IMR-90 (cell line): ENCODE results near the gene LGMN. TPM values are rescaled to one million over a fixed set of nuclear protein-coding genes. Genes with fewer than 3 reads are reported as not detected.

ENCODE experiments used
- ATAC-seq: fragments of 200-7000 bp; cut with Tn5 transposase; 2 replicates; pipeline ENCODE4 v1.9.1; 2020; ENCODE audit warnings: low read depth, mild to moderate bottlenecking, moderate library complexity
- BruUV-seq: library from RNA; stranded (reverse); fragments of 400-500 nt; replicated peaks from 2 replicates; lab custom pipeline; 2021; lab: Mats Ljungman, UMichigan
- CTCF ChIA-PET: fragments of 300-600 bp; formaldehyde crosslinking; extraction: SDS; loops from one replicate; lab custom pipeline; 2021; ENCODE audit warnings: antibody characterized with exemption; lab: Yijun Ruan, JAX
- POLR2A ChIA-PET: fragments of 300-600 bp; sonication (Branson Sonifier 250); formaldehyde crosslinking; loops from one replicate; lab custom pipeline; 2022; ENCODE audit warnings: antibody characterized with exemption; ENCODE audit not compliant: unreplicated experiment; lab: Charles Lee
- DNase-seq: peaks from one replicate; pipeline ENCODE4 v3.0.0; 2013
- H2AFZ ChIP-seq: replicated peaks from 2 replicates; pipeline ENCODE3; 2013; ENCODE audit warnings: low read length, mild to moderate bottlenecking; ENCODE audit not compliant: poor library complexity
- H2AK5ac ChIP-seq: 2 replicates; pipeline ENCODE4 v1.6.1; 2013; ENCODE audit warnings: low read depth, low read length, inconsistent platforms
- H2AK9ac ChIP-seq: replicated peaks from 2 replicates; pipeline ENCODE3; 2013; ENCODE audit warnings: mild to moderate bottlenecking, low read depth, low read length, moderate library complexity; ENCODE audit not compliant: poor library complexity
- H2BK120ac ChIP-seq: 2 replicates; pipeline ENCODE4 v1.6.1; 2013; ENCODE audit warnings: low read depth, low read length, inconsistent platforms
- H2BK15ac ChIP-seq: 3 replicates; pipeline ENCODE4 v1.6.1; 2013; ENCODE audit warnings: low read depth, low read length, inconsistent platforms
- H2BK20ac ChIP-seq: 2 replicates; pipeline ENCODE4 v1.6.1; 2013; ENCODE audit warnings: low read depth, mild to moderate bottlenecking, inconsistent platforms, low read length, moderate library complexity
- H2BK5ac ChIP-seq: 2 replicates; pipeline ENCODE4 v1.6.1; 2013; ENCODE audit warnings: mild to moderate bottlenecking, low read depth, low read length, inconsistent platforms; ENCODE audit not compliant: poor library complexity, severe bottlenecking
- H3K14ac ChIP-seq: replicated peaks from 2 replicates; pipeline ENCODE4 v1.6.1; 2013; ENCODE audit warnings: low read depth, low read length, inconsistent platforms
- H3K18ac ChIP-seq: 2 replicates; pipeline ENCODE4 v1.6.1; 2013; ENCODE audit warnings: low read depth, low read length, control low read depth
- H3K23ac ChIP-seq: 2 replicates; pipeline ENCODE4 v1.6.1; 2013; ENCODE audit warnings: low read depth, low read length, inconsistent platforms
- H3K27ac ChIP-seq: 2 replicates; pipeline ENCODE4 v1.5.1; 2013; ENCODE audit warnings: mild to moderate bottlenecking, control low read depth, low read length; ENCODE audit not compliant: insufficient read depth
- H3K27me3 ChIP-seq: 2 replicates; pipeline ENCODE4 v1.6.1; 2013; ENCODE audit warnings: low read length; ENCODE audit not compliant: control insufficient read depth, insufficient read depth
- H3K36me3 ChIP-seq: 2 replicates; pipeline ENCODE4 v1.6.1; 2013; ENCODE audit warnings: low read length, mixed read lengths; ENCODE audit not compliant: control insufficient read depth, insufficient read depth
- H3K4ac ChIP-seq: 2 replicates; pipeline ENCODE4 v1.6.1; 2013; ENCODE audit warnings: low read depth, low read length, inconsistent platforms
- H3K4me1 ChIP-seq: 2 replicates; pipeline ENCODE4 v1.6.1; 2013; ENCODE audit warnings: low read length, mixed read lengths; ENCODE audit not compliant: control insufficient read depth, insufficient read depth
- H3K4me2 ChIP-seq: 2 replicates; pipeline ENCODE4 v1.6.1; 2013; ENCODE audit warnings: low read depth, mild to moderate bottlenecking, control low read depth, low read length, moderate library complexity
- H3K4me3 ChIP-seq: 2 replicates; pipeline ENCODE4 v1.5.1; 2013; ENCODE audit warnings: low read depth, mild to moderate bottlenecking, control low read depth, low read length, moderate library complexity; ENCODE audit not compliant: insufficient read depth
- H3K56ac ChIP-seq: 2 replicates; pipeline ENCODE4 v1.6.1; 2013; ENCODE audit warnings: low read length, inconsistent platforms; ENCODE audit not compliant: insufficient read depth; ENCODE audit errors: extremely low read depth
- H3K79me1 ChIP-seq, 2 experiments: 2 replicates each; pipeline ENCODE4 v1.6.1; 2013; ENCODE audit warnings: low read length in 2 of 2, inconsistent platforms in 1 of 2, low read depth in 1 of 2
- H3K9ac ChIP-seq: 2 replicates; pipeline ENCODE4 v1.6.1; 2013; ENCODE audit warnings: low read depth, low read length, control low read depth
- H3K9me1 ChIP-seq: 2 replicates; pipeline ENCODE4 v1.6.1; 2013; ENCODE audit warnings: low read length, inconsistent platforms; ENCODE audit not compliant: insufficient read depth
- H3K9me3 ChIP-seq: 2 replicates; pipeline ENCODE4 v1.6.1; 2013; ENCODE audit warnings: low read length; ENCODE audit not compliant: control insufficient read depth, insufficient read depth
- H4K20me1 ChIP-seq: 2 replicates; pipeline ENCODE4 v1.6.1; 2013; ENCODE audit warnings: low read length, inconsistent platforms; ENCODE audit not compliant: insufficient read depth
- H4K5ac ChIP-seq: 2 replicates; pipeline ENCODE4 v1.6.1; 2013; ENCODE audit warnings: mild to moderate bottlenecking, low read depth, low read length, control low read depth
- H4K8ac ChIP-seq, 2 experiments: 2 replicates each; pipeline ENCODE4 v1.6.1; 2013; ENCODE audit warnings: low read depth in 2 of 2, low read length in 2 of 2, control low read depth in 1 of 2, inconsistent platforms in 1 of 2
- H4K91ac ChIP-seq: 2 replicates; pipeline ENCODE4 v1.6.1; 2013; ENCODE audit warnings: low read depth, low read length, inconsistent platforms; ENCODE audit not compliant: insufficient read depth
- CEBPB ChIP-seq: IDR thresholded peaks from 2 replicates; pipeline ENCODE4 v1.6.1; 2012; ENCODE audit warnings: low read depth, low read length, improper control_type of control experiment
- MAFK ChIP-seq: IDR thresholded peaks from 2 replicates; pipeline ENCODE4 v1.6.1; 2012; ENCODE audit warnings: low read depth, low read length, improper control_type of control experiment
- WGBS, 2 experiments: methylation state at CpG; one replicate each; pipeline versions ENCODE4 v1.1.5 to v1.1.7; 2013; ENCODE audit warnings: missing lambda C conversion rate in 2 of 2; ENCODE audit not compliant: insufficient read length in 1 of 2; ENCODE audit errors: extremely low coverage in 2 of 2; 5-methylcytosine and 5-hydroxymethylcytosine counted together
- dilution Hi-C: fragments of 300-500 bp; cut with HindIII; formaldehyde crosslinking; loops from one replicate; pipeline ENCODE4 v1.14.3; 2018; ENCODE audit warnings: low sequenced_read_pairs; ENCODE audit not compliant: unreplicated experiment
- in situ Hi-C: fragments of 300-500 bp; cut with MboI; formaldehyde crosslinking; loops from 3 replicates; pipeline ENCODE4 v1.14.3; 2019; ENCODE audit warnings: low sequenced_read_pairs, inconsistent platforms, mixed read lengths
- intact Hi-C: fragments of 100-400 bp; cut with micrococcal nuclease; formaldehyde crosslinking; loops from 2 replicates; pipeline ENCODE4 v1.10.0; 2022
- polyA plus RNA-seq, 3 experiments: library from polyadenylated mRNA; depleted of rRNA; stranded (reverse); fragments of >200 nt; gene quantifications; 2 replicates each; pipeline ENCODE4 v1.2.3, GENCODE V29; 2012; ENCODE audit warnings: low replicate concordance in 1 of 3
- total RNA-seq: library from RNA; depleted of rRNA; stranded (reverse); fragments of >200 nt; gene quantifications from 2 replicates; pipeline ENCODE4 v1.2.3, GENCODE V29; 2012

Gene LGMN
- total and polyA plus RNA-seq, 2 of the 4 experiments (the other 2 are of a cell fraction), result 19.2 to 39.3 TPM

DNA sequence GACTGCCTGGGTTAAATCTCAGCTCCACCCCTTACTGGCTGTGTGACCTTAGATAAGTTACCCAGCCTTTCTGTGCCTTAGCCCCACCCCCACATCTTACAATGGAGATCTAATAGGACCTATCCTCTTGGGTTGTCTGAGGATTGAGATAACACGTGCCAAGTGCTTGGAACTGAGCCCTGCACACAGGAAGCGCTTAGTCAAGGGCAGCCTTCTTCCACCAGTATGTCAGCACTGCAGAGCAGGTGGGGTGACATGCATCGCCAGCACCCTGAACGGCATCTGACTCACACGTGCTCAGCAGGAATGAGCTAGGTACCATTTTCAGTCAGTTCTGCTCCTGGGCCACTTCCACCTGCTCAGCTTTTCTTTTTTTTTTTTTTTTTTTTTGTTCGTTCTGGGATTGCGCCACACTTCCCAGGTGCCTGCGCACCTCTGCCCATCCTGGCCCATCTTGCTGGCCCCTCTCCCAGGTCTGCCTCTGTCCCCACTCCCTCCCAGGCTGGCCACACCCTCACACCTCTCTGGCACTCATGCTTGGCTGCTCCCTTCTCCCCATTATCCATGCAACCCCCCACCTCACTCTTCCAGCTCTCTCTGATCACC, 19.6 kb downstream of the LGMN start:
- Histone ChIP-seq H4K5ac (no peak overlapping the region), H2BK5ac (no peak overlapping the region), H3K14ac (no peak overlapping the region), H4K20me1 (peaks cover 3% of the 10 kb centered on the region; the same call in 1 of the 2 replicates), H3K4me1 (peaks cover 9% of the 10 kb centered on the region), H3K36me3 (peaks cover 5% of the 10 kb centered on the region; the same call in 1 of the 2 replicates), H3K79me1 (no peaks in the 10 kb centered on the region; a peak in 1 of 4 replicates), H3K27ac (no peak overlapping the region), H3K27me3 (peaks cover 12% of the 10 kb centered on the region), H3K18ac (no peak overlapping the region), H3K9me3 (peaks cover 3% of the 10 kb centered on the region), H2AK9ac (no peak overlapping the region), H4K91ac (no peak overlapping the region), H2AK5ac (no peak overlapping the region), H2BK15ac (no peak overlapping the region), H2BK20ac (no peak overlapping the region), H3K4ac (no peak overlapping the region), H2AFZ (no peak overlapping the region), H4K8ac (no peak overlapping the region), H3K56ac (no peak overlapping the region), H3K9me1 (peaks cover 6% of the 10 kb centered on the region; the same call in 1 of the 2 replicates), H3K4me3 (no peak overlapping the region), H3K4me2 (no peak overlapping the region), H2BK120ac (no peak overlapping the region), H3K9ac (no peak overlapping the region), H3K23ac (no peak overlapping the region)
- peak; percentile 31 for DNase-seq
- WGBS, 2 experiments, result 81% methylated on average over 3 of the region's 8 CpGs; no CpG with 5 or more reads in 1 of the 2 experiments
- no peak for ATAC-seq
- CTCF ChIA-PET, result no interaction called here
- dilution Hi-C loops (no loop called here), intact Hi-C loops (no loop called here), in situ Hi-C loops (no loop called here)
- no TSS peak for BruUV-seq
- TF ChIP-seq CEBPB (peak; percentile 46; the same call in 1 of the 2 replicates), MAFK (no peak)
- POLR2A ChIA-PET, result no interaction called here
